DMS153 treated with DMSO at 0.1 percent for 48 hours (cell line): Measurements from ENCODE around the gene OPN4.

ENCODE experiments used
- DNase-seq: peaks from one replicate; lab custom pipeline; 2025; ENCODE audit not compliant: unreplicated experiment; lab: John Stamatoyannopoulos, UW

Gene OPN4

GRCh38 chr10:86647773-86648703 is 6.3 kb upstream of the OPN4 start:
- no peak for DNase-seq

DNA sequence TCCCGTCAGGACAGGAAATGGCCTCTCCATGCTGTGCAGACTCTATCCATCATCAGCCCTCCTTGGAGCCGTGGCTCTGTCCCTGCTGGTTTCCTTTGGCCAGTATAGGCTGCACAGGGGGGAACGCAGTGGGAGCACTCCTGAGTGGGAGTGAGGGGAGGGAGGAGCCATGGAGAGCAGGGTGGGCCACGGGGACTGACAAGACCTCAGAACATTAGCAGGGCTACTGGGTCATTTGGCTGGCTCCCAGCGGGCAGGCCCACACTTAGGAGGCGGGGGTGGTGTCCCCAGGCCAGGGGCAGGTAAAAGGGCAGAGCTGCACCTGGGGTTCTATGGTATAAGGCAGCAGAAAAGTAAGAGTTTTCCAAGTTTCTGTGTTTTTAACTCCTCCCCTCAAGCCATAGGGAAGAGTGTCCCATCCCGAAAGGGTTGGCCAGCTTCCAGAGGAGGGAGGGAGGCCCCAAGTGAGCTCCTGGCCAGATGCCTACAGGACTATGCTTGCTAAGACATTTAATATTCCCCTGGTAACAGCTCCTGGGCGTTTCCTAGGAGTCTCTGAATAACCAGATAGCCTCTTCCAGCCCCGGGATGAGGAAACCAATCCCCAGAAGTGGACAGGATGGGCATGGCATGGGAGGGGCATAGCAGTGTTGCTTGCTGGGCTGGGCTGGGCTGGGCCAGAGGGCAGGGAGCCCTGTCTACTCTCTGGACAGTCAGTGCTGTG is 5.5 kb upstream of the OPN4 start:
- no peak for DNase-seq

- DNase-seq: no peak
Measured at GRCh38 chr10:86649471-86650150, 4.7 kb upstream of the OPN4 start.

- DNase-seq: no peak
Measured at GRCh38 chr10:86650151-86650550, 4.2 kb upstream of the OPN4 start.

DNA sequence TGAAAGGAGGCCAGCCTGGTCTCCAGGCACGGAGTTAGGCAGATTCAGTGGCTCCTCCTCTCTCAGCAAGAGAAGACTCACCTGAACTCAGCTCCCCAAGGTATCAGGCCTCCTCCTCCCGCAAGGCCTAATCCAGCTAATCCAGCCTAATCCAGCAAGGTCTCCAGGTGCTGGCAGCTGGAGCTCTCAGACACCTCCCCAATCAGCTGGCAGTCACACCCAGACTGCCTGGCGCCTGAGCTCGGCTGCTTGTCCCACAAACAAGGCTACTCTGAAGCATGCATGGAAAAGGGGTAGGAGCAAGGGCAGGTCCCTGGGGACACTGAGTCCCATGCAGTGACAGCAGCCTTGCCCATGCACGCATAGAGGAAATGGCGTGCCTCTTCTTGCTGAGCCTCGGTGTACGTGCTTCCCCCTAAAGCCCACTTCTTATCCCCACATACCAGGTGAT is 3.3 kb upstream of the OPN4 start:
- DNase-seq: no peak

DNA sequence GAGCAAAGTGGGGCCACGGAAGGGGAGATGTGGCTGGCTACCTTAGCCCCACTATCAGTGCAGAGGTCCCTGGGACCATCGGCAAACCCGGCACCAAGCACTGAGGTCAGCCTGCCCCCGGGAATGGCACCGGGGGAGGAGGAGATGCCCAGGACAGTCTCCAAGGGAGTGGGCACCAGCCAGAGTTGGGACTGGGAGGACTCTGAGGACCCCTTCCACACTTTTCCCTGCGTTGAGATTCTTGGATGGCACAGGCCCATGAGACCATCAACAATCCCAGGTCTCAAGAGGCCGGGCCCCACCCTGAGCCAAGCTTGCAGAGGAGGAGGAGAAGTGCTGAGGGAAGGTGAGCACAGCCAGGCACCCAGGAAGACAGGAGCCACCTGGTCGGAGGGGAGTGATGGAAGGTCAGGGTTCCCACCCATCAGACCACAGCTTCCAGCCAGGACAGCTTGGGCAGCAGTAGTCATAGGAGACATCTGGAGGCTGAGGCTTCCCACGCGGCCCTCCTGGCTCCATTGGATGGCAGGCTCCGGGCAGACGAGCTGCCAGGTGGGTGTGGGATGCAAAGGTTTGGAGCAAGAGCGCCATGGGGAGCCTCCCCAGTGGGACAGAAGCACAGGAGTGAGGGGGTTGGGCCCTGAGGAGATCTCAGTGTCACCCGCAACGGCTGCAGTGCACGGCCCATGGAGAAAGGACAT is 2.6 kb upstream of the OPN4 start:
- no peak for DNase-seq

DNA sequence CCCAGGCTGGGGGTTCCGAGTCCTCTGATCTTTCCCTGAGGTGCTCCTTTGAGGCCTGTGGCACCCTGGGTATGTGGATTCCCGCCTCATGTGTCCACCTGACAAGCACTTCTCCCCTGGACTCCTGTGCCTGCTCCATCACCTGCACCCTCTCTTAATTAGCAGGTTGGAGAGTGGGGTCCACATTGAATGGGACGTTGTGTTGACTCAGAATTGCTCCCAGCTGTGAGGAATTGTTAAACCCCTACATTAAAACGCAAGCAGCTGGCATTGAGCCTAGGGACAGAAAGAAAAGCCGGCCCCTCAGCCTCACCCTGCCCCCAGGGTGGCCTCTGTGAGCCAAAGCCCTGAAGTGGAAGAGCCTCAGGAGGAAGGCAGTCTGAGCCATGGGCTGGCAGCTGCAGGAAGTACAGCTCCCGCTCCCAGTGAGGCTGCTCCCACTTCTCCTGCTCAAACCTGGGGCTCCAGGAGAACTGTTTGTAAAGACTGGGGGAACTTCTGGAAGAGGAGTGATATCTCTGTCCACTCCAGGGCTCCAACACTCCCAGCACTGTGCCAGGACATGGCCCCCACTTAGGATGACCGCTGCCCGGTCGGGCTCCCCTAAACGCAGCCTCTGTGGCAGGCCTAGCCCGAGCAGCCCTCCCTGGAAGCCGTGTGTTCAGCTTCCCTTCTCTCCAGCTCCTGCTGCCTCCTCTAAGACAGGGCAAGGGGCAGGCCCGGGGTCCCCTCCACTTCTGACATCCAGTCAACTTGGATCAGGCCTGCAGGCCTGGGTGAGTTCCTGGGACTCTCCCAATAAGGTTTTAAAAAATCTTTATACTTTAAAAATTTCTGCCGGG is 1.8 kb upstream of the OPN4 start:
- DNase-seq: peak; percentile 75

GRCh38 chr10:86653379-86653778 is 968 bp upstream of the OPN4 start:
- DNase-seq: no peak

DNA sequence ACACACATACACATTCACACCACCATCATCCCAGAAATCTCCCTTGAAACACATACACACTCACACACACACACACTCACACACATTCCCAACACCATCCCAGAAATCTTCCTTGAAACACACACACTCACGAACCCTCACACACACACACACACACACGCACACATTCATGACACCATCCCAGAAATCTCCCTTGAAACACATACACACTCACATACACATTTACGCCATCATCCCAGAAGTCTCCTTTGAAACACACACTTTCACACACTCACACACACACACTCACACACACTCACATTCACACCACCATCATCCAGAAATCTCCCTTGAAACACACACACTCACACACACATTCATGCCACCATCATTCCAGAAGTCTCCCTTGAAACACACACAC is 360 bp upstream of the OPN4 start:
- no peak for DNase-seq

- no peak for DNase-seq
Measured at GRCh38 chr10:86655173-86655540, 810 bp downstream of the OPN4 start.

DNA sequence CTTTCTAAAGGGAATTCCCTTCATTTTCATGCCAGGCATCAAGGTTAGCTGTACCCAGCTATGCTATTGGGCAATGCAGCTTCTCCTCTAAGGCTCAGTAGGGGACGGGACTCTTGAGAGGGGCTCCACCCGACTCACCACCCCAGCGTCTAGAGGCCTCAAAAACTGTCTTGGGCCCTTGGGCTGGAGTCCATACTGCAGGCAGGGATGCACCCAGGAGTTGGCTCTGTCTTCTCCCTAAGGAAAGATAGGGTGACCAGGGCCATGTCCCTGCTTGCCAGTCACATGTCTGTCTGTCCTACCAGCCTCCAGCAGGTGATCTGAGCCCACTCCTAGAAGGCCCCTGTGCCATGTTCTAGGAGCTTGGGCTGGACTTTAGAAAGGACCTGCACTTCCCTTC is 1.2 kb downstream of the OPN4 start:
- DNase-seq: no peak

GRCh38 chr10:86657011-86657395 is 2.7 kb downstream of the OPN4 start:
- DNase-seq: no peak

GRCh38 chr10:86657396-86658011 is 3.2 kb downstream of the OPN4 start:
- no peak for DNase-seq

DNA sequence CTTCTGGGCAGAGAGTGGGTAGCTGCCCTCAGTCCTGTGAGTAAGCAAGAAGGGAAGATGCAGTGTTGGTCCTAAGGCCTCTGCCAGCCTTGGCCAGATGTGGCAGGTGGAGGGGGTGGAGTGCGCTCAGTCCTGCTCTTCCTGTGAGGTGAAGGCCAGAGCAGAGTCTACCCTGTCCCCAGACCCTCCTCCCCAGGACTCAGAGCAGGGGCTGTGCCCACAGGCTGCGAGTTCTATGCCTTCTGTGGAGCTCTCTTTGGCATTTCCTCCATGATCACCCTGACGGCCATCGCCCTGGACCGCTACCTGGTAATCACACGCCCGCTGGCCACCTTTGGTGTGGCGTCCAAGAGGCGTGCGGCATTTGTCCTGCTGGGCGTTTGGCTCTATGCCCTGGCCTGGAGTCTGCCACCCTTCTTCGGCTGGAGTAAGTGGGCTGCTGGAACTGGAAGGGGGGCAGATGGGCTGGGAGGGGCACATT is 4.0 kb downstream of the OPN4 start:
- DNase-seq: no peak

DNA sequence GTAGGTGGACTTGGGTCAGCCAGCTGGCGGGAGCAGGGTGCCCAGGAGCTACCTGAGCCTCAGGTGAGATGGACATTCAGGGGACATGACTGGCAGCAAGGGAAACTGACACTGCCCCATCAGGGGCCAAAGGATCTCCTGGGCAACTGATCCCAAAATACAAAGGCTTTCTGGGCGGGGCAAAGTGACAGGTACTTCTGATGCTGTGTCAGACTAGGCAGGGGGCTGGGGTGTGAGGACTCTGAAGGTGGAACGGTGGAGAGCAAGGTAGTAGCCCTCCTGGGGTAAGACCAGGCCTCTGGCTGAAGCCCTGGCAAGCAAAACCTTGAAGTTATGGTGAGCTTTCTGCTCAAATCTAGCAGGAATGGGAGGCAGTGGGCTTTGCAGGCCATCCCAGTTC is 4.4 kb downstream of the OPN4 start:
- DNase-seq: no peak

- no peak for DNase-seq
Measured at GRCh38 chr10:86659161-86659691, 4.9 kb downstream of the OPN4 start.

- DNase-seq: no peak
Measured at GRCh38 chr10:86659721-86660453, 5.5 kb downstream of the OPN4 start.

GRCh38 chr10:86661161-86662025 is 7.0 kb downstream of the OPN4 start:
- DNase-seq: no peak
